ENCODE measurements around the gene KRTAP10-8.

DNA sequence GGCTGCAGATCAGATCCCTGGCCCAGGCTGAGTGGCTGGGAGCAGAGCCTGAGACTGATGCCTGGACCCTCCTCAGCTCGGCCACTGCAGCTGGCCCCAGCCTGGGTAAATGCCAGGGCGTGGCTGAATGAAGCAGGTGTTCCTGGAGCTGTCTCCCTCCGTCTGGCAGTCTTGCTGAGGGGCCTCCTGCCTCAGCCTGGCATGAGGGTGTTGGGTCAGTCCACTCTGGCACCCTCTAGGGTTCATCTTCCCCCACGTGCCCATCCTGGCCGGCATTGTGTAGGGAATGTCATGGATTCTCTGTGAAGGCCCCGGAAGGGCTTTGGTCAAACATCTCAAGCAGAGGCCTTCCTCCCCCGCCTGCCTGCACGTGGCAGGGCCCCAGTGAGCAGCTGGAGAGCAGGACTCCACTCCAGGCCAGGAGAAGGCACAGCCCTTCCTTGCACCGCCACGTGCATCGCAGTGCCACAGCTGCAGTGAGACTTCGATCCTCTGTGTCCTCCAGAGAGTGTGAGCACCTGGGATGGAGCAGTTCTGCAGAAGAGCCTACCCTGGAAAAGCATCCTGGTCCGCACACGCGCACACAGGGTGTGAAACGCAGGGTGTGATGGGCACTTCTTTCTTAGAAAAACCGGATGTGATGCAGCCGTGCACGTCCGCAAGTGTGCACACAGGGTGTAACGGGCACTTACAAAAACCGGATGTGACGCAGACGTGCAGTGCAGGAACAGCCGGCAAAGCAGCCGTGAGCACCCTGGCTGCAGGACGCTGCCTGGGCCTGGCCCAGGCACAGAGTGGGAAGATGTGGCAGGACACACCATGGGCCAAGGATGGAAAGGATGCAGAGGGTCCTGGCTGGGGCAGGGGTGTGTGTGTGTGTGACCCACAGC is 43.0 kb upstream of the KRTAP10-8 start:
- TF ChIP-seq POLR2A (IDR thresholded peaks at IDR 0.05) = no peak
- TF ChIP-seq, protein P1, sequence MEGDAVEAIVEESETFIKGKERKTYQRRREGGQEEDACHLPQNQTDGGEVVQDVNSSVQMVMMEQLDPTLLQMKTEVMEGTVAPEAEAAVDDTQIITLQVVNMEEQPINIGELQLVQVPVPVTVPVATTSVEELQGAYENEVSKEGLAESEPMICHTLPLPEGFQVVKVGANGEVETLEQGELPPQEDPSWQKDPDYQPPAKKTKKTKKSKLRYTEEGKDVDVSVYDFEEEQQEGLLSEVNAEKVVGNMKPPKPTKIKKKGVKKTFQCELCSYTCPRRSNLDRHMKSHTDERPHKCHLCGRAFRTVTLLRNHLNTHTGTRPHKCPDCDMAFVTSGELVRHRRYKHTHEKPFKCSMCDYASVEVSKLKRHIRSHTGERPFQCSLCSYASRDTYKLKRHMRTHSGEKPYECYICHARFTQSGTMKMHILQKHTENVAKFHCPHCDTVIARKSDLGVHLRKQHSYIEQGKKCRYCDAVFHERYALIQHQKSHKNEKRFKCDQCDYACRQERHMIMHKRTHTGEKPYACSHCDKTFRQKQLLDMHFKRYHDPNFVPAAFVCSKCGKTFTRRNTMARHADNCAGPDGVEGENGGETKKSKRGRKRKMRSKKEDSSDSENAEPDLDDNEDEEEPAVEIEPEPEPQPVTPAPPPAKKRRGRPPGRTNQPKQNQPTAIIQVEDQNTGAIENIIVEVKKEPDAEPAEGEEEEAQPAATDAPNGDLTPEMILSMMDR (IDR thresholded peaks at IDR 0.05) = no peak
